Neural progenitor cell (in vitro differentiated cells): Measurements from ENCODE around the gene LYVE1. TPM values are rescaled to one million over a fixed set of nuclear protein-coding genes. Genes with fewer than 3 reads are reported as not detected.

ENCODE experiments used
- DNase-seq: peaks from one replicate; pipeline ENCODE4 v3.0.0-alpha.2; 2016; ENCODE audit warnings: low spot score
- H2AFZ ChIP-seq: fragments of 200-600 bp; sonication (generic); replicated peaks from 2 replicates; pipeline ENCODE4 v1.6.1; 2016; ENCODE audit warnings: antibody characterized with exemption
- H3F3A ChIP-seq: fragments of 200-600 bp; sonication (generic); 2 replicates; pipeline ENCODE4 v1.6.1; 2016; ENCODE audit warnings: antibody characterized with exemption, low read depth
- H3K27ac ChIP-seq: fragments of 200-600 bp; sonication (generic); 2 replicates; pipeline ENCODE4 v1.5.1; 2016; ENCODE audit warnings: mild to moderate bottlenecking
- H3K27me3 ChIP-seq: fragments of 200-600 bp; sonication (generic); 2 replicates; pipeline ENCODE4 v1.6.1; 2016; ENCODE audit warnings: mild to moderate bottlenecking, moderate library complexity
- H3K36me3 ChIP-seq: fragments of 200-600 bp; sonication (generic); 2 replicates; pipeline ENCODE4 v1.5.1; 2016
- H3K4me1 ChIP-seq: fragments of 200-600 bp; sonication (generic); 2 replicates; pipeline ENCODE4 v1.6.1; 2016; ENCODE audit warnings: mixed run types
- H3K4me2 ChIP-seq: fragments of 200-600 bp; sonication (generic); 2 replicates; pipeline ENCODE4 v1.6.1; 2016
- H3K4me3 ChIP-seq: fragments of 200-600 bp; sonication (generic); 2 replicates; pipeline ENCODE4 v1.5.1; 2016
- H3K79me2 ChIP-seq: fragments of 200-600 bp; sonication (generic); 2 replicates; pipeline ENCODE4 v1.6.1; 2016; ENCODE audit warnings: low read depth
- H3K9ac ChIP-seq: fragments of 200-600 bp; sonication (generic); 2 replicates; pipeline ENCODE4 v1.6.1; 2016
- H3K9me3 ChIP-seq: fragments of 200-600 bp; sonication (generic); 2 replicates; pipeline ENCODE4 v1.5.1; 2016; ENCODE audit warnings: low read depth
- H4K20me1 ChIP-seq: fragments of 200-600 bp; sonication (generic); 2 replicates; pipeline ENCODE4 v1.6.1; 2016; ENCODE audit warnings: low read depth
- H3K27ac Mint-ChIP-seq: 3 replicates; pipeline ENCODE4 v1.8.0; 2021; ENCODE audit warnings: mixed read lengths
- H3K27me3 Mint-ChIP-seq: 2 replicates; pipeline ENCODE4 v1.8.0; 2022; ENCODE audit warnings: low read depth, mild to moderate bottlenecking, inconsistent platforms, moderate library complexity, mixed read lengths; ENCODE audit not compliant: insufficient read depth
- H3K36me3 Mint-ChIP-seq: 3 replicates; pipeline ENCODE4 v1.8.0; 2021; ENCODE audit warnings: mixed read lengths
- H3K4me1 Mint-ChIP-seq: 3 replicates; pipeline ENCODE4 v1.8.0; 2021; ENCODE audit warnings: mixed read lengths
- H3K4me3 Mint-ChIP-seq: 3 replicates; pipeline ENCODE4 v1.8.0; 2021; ENCODE audit warnings: mild to moderate bottlenecking, moderate library complexity, mixed read lengths
- H3K9me3 Mint-ChIP-seq: 3 replicates; pipeline ENCODE4 v1.8.0; 2020; ENCODE audit warnings: mixed read lengths
- CTCF ChIP-seq: fragments of 200-600 bp; sonication (generic); IDR thresholded peaks from 2 replicates; pipeline ENCODE4 v1.5.1; 2017; ENCODE audit warnings: antibody characterized with exemption, mild to moderate bottlenecking
- EZH2 ChIP-seq: fragments of 200-600 bp; sonication (generic); IDR thresholded peaks from 2 replicates; pipeline ENCODE4 v1.6.1; 2017; ENCODE audit warnings: antibody characterized with exemption, mild to moderate bottlenecking, moderate library complexity
- EZH2phosphoT487 ChIP-seq: fragments of 200-600 bp; sonication (generic); IDR thresholded peaks from 2 replicates; pipeline ENCODE4 v1.6.1; 2017; ENCODE audit warnings: antibody characterized with exemption
- total RNA-seq: library from RNA; depleted of rRNA; stranded (reverse); fragments of >200 nt; gene quantifications from 2 replicates; pipeline ENCODE4 v1.2.3, GENCODE V29; 2015; ENCODE audit warnings: low replicate concordance

Gene LYVE1
- total RNA-seq, 1 donor from 2014 or later = 0.51 TPM

DNA sequence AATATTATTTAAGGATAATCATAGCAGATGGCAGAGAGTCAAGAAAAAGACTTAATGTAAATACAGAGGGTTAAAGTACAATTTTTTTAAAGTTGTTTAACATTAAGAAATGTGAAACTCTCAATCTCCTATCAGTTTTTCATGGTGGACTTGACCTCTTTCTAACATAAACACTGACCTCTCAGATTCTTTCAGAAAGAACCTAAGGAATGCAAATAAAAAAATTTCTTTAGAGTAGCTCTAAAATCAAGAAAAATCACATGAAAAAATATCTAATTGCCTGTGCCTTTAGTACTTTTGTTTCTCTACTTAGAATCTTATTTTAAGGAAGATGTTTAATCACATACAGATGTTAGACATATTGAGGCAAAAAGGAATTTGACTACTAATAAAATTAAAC is 40.3 kb downstream of the LYVE1 start:
- no peak overlapping the region for H2AFZ ChIP-seq
- no peak for TF ChIP-seq CTCF
- TF ChIP-seq EZH2phosphoT487 = no peak
- TF ChIP-seq EZH2 = no peak
- H3K4me3 ChIP-seq = no peak overlapping the region
- H3K4me2 ChIP-seq = no peak overlapping the region
- no peaks in the 10 kb centered on the region for H3K27me3 Mint-ChIP-seq
- no peak overlapping the region for H3K27ac ChIP-seq
- H4K20me1 ChIP-seq = no peaks in the 10 kb centered on the region
- no peak for DNase-seq
- H3K4me3 Mint-ChIP-seq = no peak overlapping the region
- no peak overlapping the region for H3K27ac Mint-ChIP-seq
- no peaks in the 10 kb centered on the region for H3K79me2 ChIP-seq
- no peaks in the 10 kb centered on the region for H3K9me3 Mint-ChIP-seq
- no peaks in the 10 kb centered on the region for H3K27me3 ChIP-seq
- peaks cover 6% of the 10 kb centered on the region for H3K4me1 ChIP-seq
- no peaks in the 10 kb centered on the region for H3K4me1 Mint-ChIP-seq
- peaks cover 15% of the 10 kb centered on the region for H3K36me3 Mint-ChIP-seq
- H3F3A ChIP-seq = no peaks in the 10 kb centered on the region
- H3K36me3 ChIP-seq = peaks cover 3% of the 10 kb centered on the region
- no peaks in the 10 kb centered on the region for H3K9me3 ChIP-seq
- no peak overlapping the region for H3K9ac ChIP-seq

- Mint-ChIP-seq H3K4me1 (no peaks in the 10 kb centered on the region), H3K27me3 (no peaks in the 10 kb centered on the region), H3K27ac (no peak overlapping the region), H3K9me3 (no peaks in the 10 kb centered on the region), H3K4me3 (no peak overlapping the region), H3K36me3 (peaks cover 15% of the 10 kb centered on the region)
- Histone ChIP-seq H3K4me3 (no peak overlapping the region), H3K4me1 (peaks cover 6% of the 10 kb centered on the region), H3F3A (no peaks in the 10 kb centered on the region), H3K9me3 (no peaks in the 10 kb centered on the region), H3K36me3 (peaks cover 3% of the 10 kb centered on the region), H3K9ac (no peak overlapping the region), H3K27me3 (no peaks in the 10 kb centered on the region), H2AFZ (no peak overlapping the region), H3K79me2 (no peaks in the 10 kb centered on the region), H3K4me2 (no peak overlapping the region), H3K27ac (no peak overlapping the region), H4K20me1 (no peaks in the 10 kb centered on the region)
- TF ChIP-seq CTCF (no peak), EZH2 (no peak), EZH2phosphoT487 (no peak)
- no peak for DNase-seq
Observed at GRCh38 chr11:10526974-10527918, 41.2 kb downstream of the LYVE1 start.

- no peak overlapping the region for H3K4me3 Mint-ChIP-seq
Observed at GRCh38 chr11:10524471-10524870, 44.0 kb downstream of the LYVE1 start.

More at GRCh38 chr11:10524471-10524870, 44.0 kb downstream of the LYVE1 start:
- Mint-ChIP-seq H3K36me3 (peaks cover 12% of the 10 kb centered on the region), H3K27me3 (no peaks in the 10 kb centered on the region), H3K9me3 (no peaks in the 10 kb centered on the region), H3K4me1 (no peaks in the 10 kb centered on the region), H3K27ac (no peak overlapping the region)
- no peak for DNase-seq
- Histone ChIP-seq H3K4me3 (no peak overlapping the region), H3K27ac (no peak overlapping the region), H3K9ac (no peak overlapping the region), H3F3A (no peaks in the 10 kb centered on the region), H3K36me3 (peaks cover 3% of the 10 kb centered on the region), H3K4me1 (peaks cover 3% of the 10 kb centered on the region), H2AFZ (no peak overlapping the region), H3K9me3 (no peaks in the 10 kb centered on the region), H4K20me1 (no peaks in the 10 kb centered on the region), H3K79me2 (no peaks in the 10 kb centered on the region), H3K4me2 (no peak overlapping the region), H3K27me3 (no peaks in the 10 kb centered on the region)
- TF ChIP-seq EZH2 = no peak
- no peak for TF ChIP-seq EZH2phosphoT487
- TF ChIP-seq CTCF = no peak
